Left forelimb (tissue), 1 donor: Measurements from ENCODE around the gene RGR.
A peak's percentile ranks its signal among the peaks of the same experiment; 100 is the strongest.

Experiments used
- DNase-seq: peaks from one replicate; pipeline ENCODE4 v3.0.0-alpha.2; 2018; ENCODE audit warnings: low spot score

The RGR gene, protein sequence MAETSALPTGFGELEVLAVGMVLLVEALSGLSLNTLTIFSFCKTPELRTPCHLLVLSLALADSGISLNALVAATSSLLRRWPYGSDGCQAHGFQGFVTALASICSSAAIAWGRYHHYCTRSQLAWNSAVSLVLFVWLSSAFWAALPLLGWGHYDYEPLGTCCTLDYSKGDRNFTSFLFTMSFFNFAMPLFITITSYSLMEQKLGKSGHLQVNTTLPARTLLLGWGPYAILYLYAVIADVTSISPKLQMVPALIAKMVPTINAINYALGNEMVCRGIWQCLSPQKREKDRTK

DNA sequence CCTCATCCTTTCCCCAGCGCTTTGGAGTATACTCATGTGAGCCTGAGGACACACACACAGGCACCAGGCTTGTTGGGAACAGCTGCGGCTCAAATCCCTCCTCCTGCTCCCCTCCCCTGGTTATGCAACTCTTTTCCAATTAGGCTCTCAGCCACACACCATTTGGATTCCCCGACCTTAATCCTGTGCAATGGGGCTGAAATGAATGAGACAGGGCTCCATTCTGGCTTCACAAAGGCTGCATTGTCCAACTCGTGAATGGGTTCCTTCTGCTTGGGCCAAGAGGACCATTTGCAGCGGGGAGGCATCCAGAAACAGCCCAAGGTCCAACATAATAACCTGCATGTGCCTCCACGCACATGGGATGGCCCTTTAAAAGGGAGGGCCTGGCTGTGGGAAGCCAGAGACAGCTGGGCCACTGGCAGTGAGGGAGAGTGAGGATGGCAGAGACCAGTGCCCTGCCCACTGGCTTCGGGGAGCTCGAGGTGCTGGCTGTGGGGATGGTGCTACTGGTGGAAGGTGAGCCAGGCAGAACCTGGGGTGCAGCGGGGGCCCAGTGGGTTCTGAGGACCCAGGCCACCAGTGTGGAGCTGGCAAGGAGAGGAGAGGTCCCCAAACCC is at the start of gene RGR:
Gene RGR (plus strand): TSS at position 403 of the 620 bp plus-strand sequence. CDS start 38 bp downstream, at position 441.
- peak; percentile 69 for DNase-seq

DNA sequence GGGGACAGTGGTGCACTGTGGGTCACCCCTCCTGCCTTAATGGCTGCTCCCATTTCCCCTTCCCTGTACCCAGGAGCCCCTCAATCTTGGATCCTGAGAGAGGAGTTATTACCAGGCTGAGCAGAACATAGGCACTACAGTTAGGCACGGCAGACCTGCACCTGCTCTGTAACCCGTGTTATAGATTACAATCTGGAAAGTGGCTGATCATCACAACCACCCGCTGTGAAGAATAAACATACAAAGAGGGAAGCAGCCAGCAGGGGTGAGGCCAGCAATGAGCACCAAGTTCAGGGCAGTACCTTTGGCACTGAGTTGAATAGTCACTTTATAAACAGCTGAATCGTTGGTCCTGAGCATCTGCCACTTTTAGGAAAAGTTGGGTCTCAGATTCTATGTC is 48.8 kb upstream of the RGR start:
- DNase-seq = no peak

DNA sequence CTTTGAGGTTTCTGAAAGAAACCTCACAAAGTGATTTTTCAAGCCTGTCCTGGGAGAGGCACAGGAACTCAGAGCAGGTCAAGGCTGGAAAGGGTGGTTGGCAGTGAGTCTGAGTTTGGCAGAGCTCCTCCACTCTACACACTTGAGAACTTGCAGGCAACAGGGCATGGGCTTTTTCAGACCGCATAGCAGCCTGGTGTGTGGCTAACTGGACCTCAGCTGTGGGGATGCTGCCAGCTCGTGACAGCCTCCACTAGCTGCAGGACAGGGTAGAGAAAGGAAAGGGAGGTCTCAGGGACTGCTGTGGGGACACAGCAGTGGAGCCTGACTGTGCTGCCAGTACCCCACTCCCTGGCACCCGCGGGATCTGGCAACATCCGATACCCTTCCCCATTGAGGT is 47.9 kb upstream of the RGR start:
- no peak for DNase-seq

GRCh38 chr10:84197643-84198042 is 47.2 kb upstream of the RGR start:
- no peak for DNase-seq

- DNase-seq = no peak
Measured at GRCh38 chr10:84198206-84198915, 46.5 kb upstream of the RGR start.

DNA sequence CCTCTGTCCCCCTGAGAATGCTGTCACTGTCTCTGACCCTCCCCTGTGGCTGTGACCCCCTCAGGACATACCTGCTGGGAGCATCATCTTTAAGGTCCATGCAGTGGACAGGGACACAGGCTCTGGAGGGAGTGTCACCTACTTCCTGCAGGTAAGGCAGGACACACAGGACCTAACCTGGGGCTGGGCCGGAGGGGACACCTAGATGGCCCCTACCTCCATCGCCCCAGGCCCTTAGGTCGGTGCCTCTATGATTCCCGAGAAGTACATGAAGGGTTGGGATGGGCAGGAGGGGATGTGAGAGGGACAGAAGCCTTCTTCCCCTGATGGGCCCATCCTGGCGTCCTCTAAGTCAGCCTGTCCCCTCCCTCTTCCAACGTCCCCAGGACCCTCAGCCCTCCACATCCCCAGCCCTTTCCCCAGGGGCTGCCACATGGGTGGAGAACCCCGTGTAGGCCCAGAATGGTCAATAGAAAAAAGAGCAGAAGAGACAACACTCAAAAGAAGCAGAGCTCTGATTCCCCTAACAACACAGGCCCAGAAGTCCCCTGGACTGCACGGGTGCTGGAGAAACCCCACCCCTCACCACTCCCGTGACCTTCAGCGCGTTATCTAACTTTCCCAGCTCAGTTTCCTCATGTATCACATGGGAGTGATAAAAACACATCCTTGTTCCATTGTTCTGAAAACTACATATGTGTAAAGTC is 44.2 kb upstream of the RGR start:
- no peak for DNase-seq

- DNase-seq = no peak
Measured at GRCh38 chr10:84201244-84201606, 43.6 kb upstream of the RGR start.

DNA sequence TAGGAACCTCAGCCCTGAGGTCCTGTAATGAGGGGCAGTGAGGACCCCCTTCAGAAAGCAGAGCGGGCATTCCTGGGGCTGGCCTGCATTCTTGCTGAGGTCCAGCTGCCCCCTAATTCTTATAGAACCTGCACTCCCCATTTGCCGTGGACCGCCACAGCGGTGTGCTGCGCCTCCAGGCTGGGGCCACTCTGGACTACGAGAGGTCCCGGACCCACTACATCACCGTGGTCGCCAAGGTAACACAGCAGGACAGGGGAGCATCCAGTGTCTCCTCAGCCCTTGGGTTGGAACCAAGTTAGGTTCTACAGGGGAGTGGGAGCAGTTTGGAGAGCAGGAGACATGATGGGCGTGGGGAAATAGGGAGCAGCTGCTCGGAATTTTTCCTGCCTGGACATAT is 43.2 kb upstream of the RGR start:
- no peak for DNase-seq

GRCh38 chr10:84202349-84202748 is 42.5 kb upstream of the RGR start:
- no peak for DNase-seq

- DNase-seq = no peak
Measured at GRCh38 chr10:84204122-84204521, 40.7 kb upstream of the RGR start.

GRCh38 chr10:84204610-84205009 is 40.2 kb upstream of the RGR start:
- no peak for DNase-seq

DNA sequence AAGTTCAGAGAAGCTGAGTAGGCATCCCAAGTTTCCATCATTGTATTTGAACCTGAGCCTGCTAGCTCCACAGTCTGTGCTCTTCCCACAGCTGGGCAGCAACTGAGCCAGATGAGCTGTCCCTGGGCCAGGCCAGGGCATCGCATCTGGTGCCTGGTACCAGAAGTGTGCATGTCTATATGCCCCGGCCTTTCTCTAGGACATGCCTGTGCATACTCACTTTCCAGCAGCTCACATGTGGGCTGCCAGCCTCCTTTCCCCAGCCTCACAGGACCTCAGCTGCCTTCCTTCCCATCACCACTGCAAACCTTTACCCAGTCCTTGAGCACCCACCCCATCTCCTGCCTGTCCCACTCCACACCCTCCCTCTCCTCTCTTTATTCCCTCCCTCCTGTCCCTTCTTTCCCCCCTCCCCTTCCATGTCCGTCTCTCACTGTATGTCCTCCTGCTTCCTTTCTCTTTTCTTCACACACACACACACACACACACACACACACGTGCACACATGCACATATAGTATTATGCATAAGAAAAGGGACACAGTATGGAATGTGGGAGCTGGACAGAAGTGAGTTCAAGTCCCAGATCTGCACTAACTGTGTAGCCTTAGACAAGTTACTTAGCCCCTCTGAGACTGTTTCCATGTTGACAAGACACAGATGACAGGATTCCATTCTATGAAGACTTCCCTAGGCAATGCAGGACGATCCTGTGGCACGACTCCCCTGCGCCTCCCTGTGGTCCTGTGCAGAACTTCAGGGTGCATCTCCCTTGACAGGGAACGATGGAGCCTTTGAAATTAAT is 39.6 kb upstream of the RGR start:
- DNase-seq = no peak

DNA sequence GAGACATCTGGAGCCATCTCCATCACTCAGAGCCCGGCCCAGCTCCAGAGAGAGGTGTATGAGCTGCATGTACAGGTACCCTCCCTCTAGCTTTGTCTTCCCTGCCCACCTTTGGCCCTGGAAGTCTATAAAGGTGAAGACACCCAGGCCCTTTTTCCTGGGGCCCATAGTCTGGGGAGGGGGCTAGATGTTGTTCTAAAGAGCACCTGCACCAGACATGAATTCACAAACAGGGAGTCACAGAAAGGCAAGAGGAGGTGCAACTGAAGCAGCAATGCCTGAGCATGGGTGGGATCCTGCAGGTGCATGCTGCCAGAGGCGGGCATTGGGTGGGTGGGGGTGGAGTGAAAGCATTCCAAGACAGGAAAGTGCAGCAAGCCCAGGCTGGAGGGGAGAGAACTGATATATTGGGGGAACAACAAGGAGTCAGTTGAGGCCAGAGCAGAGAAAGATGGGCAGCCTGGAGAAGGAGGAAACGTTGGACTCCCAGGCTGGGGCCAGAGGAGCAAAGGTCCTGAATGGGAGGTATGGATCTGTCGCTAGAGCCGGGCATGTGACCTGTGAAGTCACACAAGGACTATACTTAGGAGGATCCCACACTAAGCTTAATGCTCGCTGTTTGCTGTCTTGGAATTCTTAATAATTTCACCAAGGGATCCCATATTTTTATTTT is 38.9 kb upstream of the RGR start:
- no peak for DNase-seq

- DNase-seq = no peak
Measured at GRCh38 chr10:84208023-84208422, 36.8 kb upstream of the RGR start.

DNA sequence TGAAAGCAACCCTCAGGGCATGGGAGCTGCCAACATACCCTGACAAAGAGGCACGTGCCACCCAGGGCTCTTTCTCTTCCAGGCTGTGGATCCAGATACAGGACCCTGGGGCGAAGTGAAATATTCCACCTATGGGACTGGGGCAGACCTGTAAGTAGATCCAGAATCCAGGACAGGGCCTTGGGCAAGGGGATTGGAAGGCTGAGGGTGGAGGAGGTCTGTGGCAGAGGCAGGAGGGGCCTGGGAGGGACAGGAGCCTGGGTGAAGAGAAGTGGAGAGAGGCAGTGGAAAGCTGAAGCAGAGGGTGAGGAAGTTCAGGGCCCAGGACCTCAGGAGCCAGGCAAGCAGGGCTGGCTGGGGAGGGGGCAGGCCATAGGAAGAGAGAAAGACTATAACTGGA is 33.3 kb upstream of the RGR start:
- peak; percentile 23 for DNase-seq

DNA sequence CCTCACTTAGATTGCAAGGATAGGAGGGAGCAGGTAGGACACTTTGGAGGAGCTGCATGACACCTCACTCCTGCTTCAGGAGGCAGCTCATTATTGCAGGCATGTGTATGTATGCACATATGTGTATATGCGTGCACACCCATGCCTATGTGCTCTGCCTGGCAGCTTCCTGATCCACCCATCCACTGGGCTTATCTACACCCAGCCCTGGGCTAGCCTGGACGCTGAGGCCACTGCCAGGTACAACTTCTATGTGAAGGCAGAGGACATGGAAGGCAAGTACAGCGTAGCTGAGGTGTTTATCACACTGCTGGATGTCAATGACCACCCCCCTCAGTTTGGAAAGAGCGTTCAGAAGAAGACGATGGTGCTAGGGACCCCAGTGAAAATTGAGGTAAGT is 32.8 kb upstream of the RGR start:
- DNase-seq = no peak

GRCh38 chr10:84213076-84213475 is 31.8 kb upstream of the RGR start:
- DNase-seq = peak; percentile 34

- DNase-seq = peak; percentile 30
Measured at GRCh38 chr10:84214046-84214572, 30.7 kb upstream of the RGR start.

- peak; percentile 28 for DNase-seq
Measured at GRCh38 chr10:84214612-84215235, 30.1 kb upstream of the RGR start.

DNA sequence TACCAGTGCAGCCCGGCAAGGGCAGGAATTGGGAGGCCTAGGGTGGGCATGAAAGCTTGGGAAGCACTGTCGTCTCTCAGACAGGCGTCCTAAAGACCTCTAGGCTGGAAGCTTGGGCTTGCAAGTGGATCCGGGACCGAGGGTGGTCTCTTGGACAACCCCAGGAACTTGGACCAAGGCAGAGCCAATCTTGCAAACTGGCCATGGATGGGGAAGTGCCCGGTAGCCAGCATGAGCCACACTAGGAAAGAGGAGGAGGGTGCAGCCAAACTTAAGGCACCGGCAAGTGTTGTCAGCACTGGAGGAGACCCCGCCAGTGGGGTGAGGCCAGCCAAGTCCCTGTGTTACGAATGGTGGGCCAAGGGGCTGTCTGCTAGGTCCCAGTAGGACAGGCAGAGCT is 28.0 kb upstream of the RGR start:
- DNase-seq = no peak

- DNase-seq = no peak
Measured at GRCh38 chr10:84217746-84218145, 27.1 kb upstream of the RGR start.
